HEK293T (cell line): ENCODE results near the gene CHADL.

Experiments used
- CTCF ChIA-PET: fragments of 350-600 bp; formaldehyde crosslinking; extraction: SDS; loops from one replicate; lab custom pipeline; 2021; ENCODE audit warnings: antibody characterized with exemption, inconsistent platforms; lab: Yijun Ruan, JAX
- POLR2A ChIA-PET: fragments of 350-600 bp; formaldehyde crosslinking; extraction: SDS; loops from one replicate; lab custom pipeline; 2020; ENCODE audit warnings: antibody characterized with exemption, inconsistent platforms; lab: Yijun Ruan, JAX
- DNase-seq: peaks from one replicate; pipeline ENCODE4 v3.0.0; 2012; ENCODE audit warnings: mixed read lengths; ENCODE audit errors: extremely low spot score
- ARNT ChIP-seq: fragments of 450-650 bp; IDR thresholded peaks from 2 replicates; pipeline ENCODE4 v1.6.1; 2017; ENCODE audit warnings: mild to moderate bottlenecking
- BHLHE40 ChIP-seq: fragments of 450-650 bp; IDR thresholded peaks from 2 replicates; pipeline ENCODE4 v1.6.1; 2016; ENCODE audit warnings: mild to moderate bottlenecking, moderate library complexity, borderline replicate concordance
- CTBP1 ChIP-seq: fragments of 450-650 bp; IDR thresholded peaks from 2 replicates; pipeline ENCODE4 v1.6.1; 2016; ENCODE audit warnings: borderline replicate concordance
- ELF4 ChIP-seq: fragments of 450-650 bp; IDR thresholded peaks from 2 replicates; pipeline ENCODE4 v1.6.1; 2017; ENCODE audit warnings: antibody characterized with exemption
- FOXA1 ChIP-seq: fragments of 450-650 bp; IDR thresholded peaks from 2 replicates; pipeline ENCODE4 v1.6.1; 2016; ENCODE audit warnings: mild to moderate bottlenecking
- FOXK2 ChIP-seq: fragments of 450-650 bp; IDR thresholded peaks from 2 replicates; pipeline ENCODE4 v1.6.1; 2016; ENCODE audit warnings: mild to moderate bottlenecking
- FOXM1 ChIP-seq: fragments of 450-650 bp; IDR thresholded peaks from 2 replicates; pipeline ENCODE4 v1.6.1; 2017; ENCODE audit warnings: mild to moderate bottlenecking, borderline replicate concordance
- HDGF ChIP-seq: fragments of 450-650 bp; IDR thresholded peaks from 2 replicates; pipeline ENCODE4 v1.6.1; 2017; ENCODE audit warnings: antibody characterized with exemption, borderline replicate concordance
- L3MBTL2 ChIP-seq: fragments of 450-650 bp; conservative IDR thresholded peaks from 2 replicates; pipeline ENCODE4 v1.6.1; 2016; ENCODE audit warnings: mild to moderate bottlenecking
- LEF1 ChIP-seq: fragments of 450-650 bp; IDR thresholded peaks from 2 replicates; pipeline ENCODE4 v1.6.1; 2017; ENCODE audit warnings: mild to moderate bottlenecking, borderline replicate concordance
- NFRKB ChIP-seq: fragments of 450-650 bp; IDR thresholded peaks from 2 replicates; pipeline ENCODE4 v1.6.1; 2016; ENCODE audit warnings: mild to moderate bottlenecking, moderate library complexity
- SP1 ChIP-seq: fragments of 450-650 bp; IDR thresholded peaks from 2 replicates; pipeline ENCODE4 v1.6.1; 2017
- SUZ12 ChIP-seq: fragments of 450-650 bp; IDR thresholded peaks from 2 replicates; pipeline ENCODE4 v1.6.1; 2016; ENCODE audit warnings: mild to moderate bottlenecking
- TARDBP ChIP-seq: fragments of 450-650 bp; IDR thresholded peaks from 2 replicates; pipeline ENCODE4 v1.6.1; 2016
- ZNF384 ChIP-seq: fragments of 450-650 bp; IDR thresholded peaks from 2 replicates; pipeline ENCODE4 v1.6.1; 2016
- TF ChIP-seq, protein P1 (sequence below): fragments of 450-650 bp; IDR thresholded peaks from 2 replicates; pipeline ENCODE4 v1.6.1; 2016

CHADL gene

DNA sequence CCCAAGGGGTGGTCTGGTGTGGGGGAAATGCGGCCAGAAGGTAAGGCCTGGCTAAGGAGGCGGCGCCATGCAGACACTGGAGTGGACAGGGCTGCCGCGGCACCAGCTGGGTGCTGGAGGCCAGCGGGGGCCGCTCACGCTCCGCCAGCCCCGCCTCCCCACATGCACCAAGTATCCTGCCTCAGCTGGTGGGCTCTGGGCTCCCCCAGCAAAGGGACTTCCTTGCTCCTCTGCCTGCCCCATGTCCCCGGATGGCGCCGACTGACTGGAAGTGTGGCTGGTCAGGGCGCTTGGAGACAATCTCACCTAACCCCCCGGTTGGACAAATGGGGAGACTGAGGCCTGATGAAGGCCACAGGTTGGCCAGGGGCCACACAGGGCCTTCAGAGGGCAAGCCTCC lies 7.6 kb upstream of the CHADL start:
- no peak for DNase-seq
- POLR2A ChIA-PET, result no interaction called here
- CTCF ChIA-PET, result no interaction called here
- TF ChIP-seq NFRKB, result no peak
- TF ChIP-seq FOXA1, result no peak
- TF ChIP-seq LEF1, result no peak
- no peak for TF ChIP-seq ZNF384
- no peak for TF ChIP-seq SUZ12
- no peak for TF ChIP-seq ARNT
- no peak for TF ChIP-seq ELF4
- TF ChIP-seq L3MBTL2, result no peak
- TF ChIP-seq TARDBP, result no peak

GRCh38 chr22:41247703-41248102 lies 7.0 kb upstream of the CHADL start:
- CTCF ChIA-PET, result no interaction called here
- POLR2A ChIA-PET, result no interaction called here
- DNase-seq, result no peak
- TF ChIP-seq SP1 (no peak), FOXA1 (no peak), BHLHE40 (no peak), L3MBTL2 (no peak), ELF4 (no peak), TARDBP (no peak), LEF1 (no peak), FOXK2 (no peak), ZNF384 (no peak), FOXM1 (no peak)
- TF ChIP-seq, protein P1, sequence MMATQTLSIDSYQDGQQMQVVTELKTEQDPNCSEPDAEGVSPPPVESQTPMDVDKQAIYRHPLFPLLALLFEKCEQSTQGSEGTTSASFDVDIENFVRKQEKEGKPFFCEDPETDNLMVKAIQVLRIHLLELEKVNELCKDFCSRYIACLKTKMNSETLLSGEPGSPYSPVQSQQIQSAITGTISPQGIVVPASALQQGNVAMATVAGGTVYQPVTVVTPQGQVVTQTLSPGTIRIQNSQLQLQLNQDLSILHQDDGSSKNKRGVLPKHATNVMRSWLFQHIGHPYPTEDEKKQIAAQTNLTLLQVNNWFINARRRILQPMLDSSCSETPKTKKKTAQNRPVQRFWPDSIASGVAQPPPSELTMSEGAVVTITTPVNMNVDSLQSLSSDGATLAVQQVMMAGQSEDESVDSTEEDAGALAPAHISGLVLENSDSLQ, result no peak

GRCh38 chr22:41245917-41246499 lies 5.3 kb upstream of the CHADL start:
- ChIA-PET POLR2A (interaction anchor here (0.6 kb wide), 1 partner anchor 1153 kb away, joined by 3 read pairs; no protein-coding TSS in a partner anchor), CTCF (no interaction called here)
- no peak for TF ChIP-seq FOXK2
- TF ChIP-seq TARDBP, result no peak
- TF ChIP-seq, protein P1, result no peak
- no peak for TF ChIP-seq FOXM1
- no peak for TF ChIP-seq LEF1
- TF ChIP-seq CTBP1, result no peak
- TF ChIP-seq ARNT, result no peak
- no peak for TF ChIP-seq HDGF
- no peak for TF ChIP-seq SUZ12
- TF ChIP-seq BHLHE40, result no peak
- DNase-seq, result peak; percentile 33

DNA sequence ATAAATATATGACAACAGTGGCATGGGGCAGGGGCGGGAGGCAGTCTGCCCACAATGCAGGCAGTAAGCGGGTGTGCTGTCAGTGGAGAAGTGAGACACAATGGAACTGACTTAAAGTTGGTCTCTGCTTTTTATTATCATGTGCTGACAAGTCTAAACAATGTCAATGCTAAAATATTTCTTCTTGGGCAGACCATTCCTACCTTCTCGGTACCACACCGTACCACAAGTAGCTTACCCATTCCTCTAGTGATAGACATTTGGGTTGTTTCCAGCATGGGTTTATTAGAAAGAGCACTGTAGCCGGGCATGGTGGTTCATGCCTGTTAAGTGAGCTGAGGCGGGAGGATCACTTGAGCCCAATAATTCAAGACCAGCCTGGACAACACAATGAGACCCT lies 2.6 kb upstream of the CHADL start:
- CTCF ChIA-PET, result no interaction called here
- no peak for DNase-seq
- POLR2A ChIA-PET, result interaction anchor here (1.0 kb wide), 1 partner anchor 26 kb away, joined by 3 read pairs; no protein-coding TSS in a partner anchor
- TF ChIP-seq, protein P1, result no peak
- TF ChIP-seq SUZ12, result no peak
- no peak for TF ChIP-seq CTBP1
- TF ChIP-seq ZNF384, result no peak
- TF ChIP-seq BHLHE40, result no peak
- no peak for TF ChIP-seq NFRKB
- no peak for TF ChIP-seq ELF4
- no peak for TF ChIP-seq HDGF
- TF ChIP-seq L3MBTL2, result no peak
- no peak for TF ChIP-seq SP1
- no peak for TF ChIP-seq FOXM1
- TF ChIP-seq TARDBP, result no peak
- no peak for TF ChIP-seq FOXA1
- TF ChIP-seq ARNT, result no peak
- no peak for TF ChIP-seq FOXK2
- TF ChIP-seq LEF1, result no peak

- POLR2A ChIA-PET, result no interaction called here
- no peak for DNase-seq
- CTCF ChIA-PET, result no interaction called here
- TF ChIP-seq TARDBP, result no peak
- no peak for TF ChIP-seq ELF4
- TF ChIP-seq SP1, result no peak
- TF ChIP-seq HDGF, result no peak
- TF ChIP-seq ZNF384, result no peak
- no peak for TF ChIP-seq CTBP1
- TF ChIP-seq L3MBTL2, result no peak
- no peak for TF ChIP-seq BHLHE40
- TF ChIP-seq, protein P1, result no peak
- no peak for TF ChIP-seq NFRKB
- no peak for TF ChIP-seq FOXM1
Observed at GRCh38 chr22:41242396-41243117, 1.8 kb upstream of the CHADL start.
